ENCODE data around the gene TCTN1.
"Not testable (repeated sequence)": the region's sequence is repeated elsewhere in the genome, so short reads cannot be mapped to it uniquely, and the experiment has no call there.

Gene TCTN1

GRCh38 chr12:110613771-110614684 lies at the start of gene TCTN1:
Gene TCTN1, plus strand, starts transcription at chr12:110614129. Its CDS starts 54 bp downstream, at chr12:110614183.
- DNase-seq (ENCODE audit: low read depth in 3 of 3), result peak; percentile 94 to 98 (median 94)

- no peak for DNase-seq (ENCODE audit: low read depth in 3 of 3)
Observed at GRCh38 chr12:110564471-110564991, 49.4 kb upstream of the TCTN1 start.

- no peak for DNase-seq (ENCODE audit: low read depth in 3 of 3)
Observed at GRCh38 chr12:110565894-110566871, 47.7 kb upstream of the TCTN1 start.

GRCh38 chr12:110566993-110567392 lies 46.9 kb upstream of the TCTN1 start:
- DNase-seq (ENCODE audit: low read depth in 3 of 3), result no peak

GRCh38 chr12:110568752-110569151 lies 45.2 kb upstream of the TCTN1 start:
- DNase-seq (ENCODE audit: low read depth in 3 of 3), result no peak

GRCh38 chr12:110569838-110570237 lies 44.1 kb upstream of the TCTN1 start:
- DNase-seq (ENCODE audit: low read depth in 3 of 3), result not testable (repeated sequence)

- DNase-seq (ENCODE audit: low read depth in 3 of 3), result not testable (repeated sequence)
Observed at GRCh38 chr12:110570798-110571197, 43.1 kb upstream of the TCTN1 start.

- DNase-seq (ENCODE audit: low read depth in 3 of 3), result no peak
Observed at GRCh38 chr12:110574044-110574443, 39.9 kb upstream of the TCTN1 start.

- DNase-seq (ENCODE audit: low read depth in 3 of 3), result not testable (repeated sequence)
Observed at GRCh38 chr12:110574717-110575230, 39.2 kb upstream of the TCTN1 start.

GRCh38 chr12:110575326-110575725 lies 38.6 kb upstream of the TCTN1 start:
- no peak for DNase-seq (ENCODE audit: low read depth in 3 of 3)

GRCh38 chr12:110576504-110576903 lies 37.4 kb upstream of the TCTN1 start:
- DNase-seq (ENCODE audit: low read depth in 3 of 3), result no peak

GRCh38 chr12:110577864-110578693 lies 35.9 kb upstream of the TCTN1 start:
- DNase-seq (ENCODE audit: low read depth in 3 of 3), result peak in 1 of 3 experiments; percentile 7

- peak in 1 of 3 experiments; percentile 24 for DNase-seq (ENCODE audit: low read depth in 3 of 3)
Observed at GRCh38 chr12:110578694-110579534, 35.0 kb upstream of the TCTN1 start.

GRCh38 chr12:110579535-110580253 lies 34.2 kb upstream of the TCTN1 start:
- DNase-seq (ENCODE audit: low read depth in 3 of 3), result no peak

- DNase-seq (ENCODE audit: low read depth in 3 of 3), result no peak
Observed at GRCh38 chr12:110581931-110582275, 32.0 kb upstream of the TCTN1 start.

- peak; percentile 62 to 79 (median 65) for DNase-seq (ENCODE audit: low read depth in 3 of 3)
Observed at GRCh38 chr12:110582276-110583136, 31.4 kb upstream of the TCTN1 start.

GRCh38 chr12:110583137-110584059 lies 30.5 kb upstream of the TCTN1 start, which contains the start of gene PPTC7:
Gene PPTC7, minus strand, starts transcription at chr12:110583318. Its CDS starts 287 bp downstream, at chr12:110583031.
- DNase-seq (ENCODE audit: low read depth in 3 of 3), result peak; percentile 94 to 98 (median 96)

Measured in stimulated activated CD4-positive, alpha-beta T cell treated with anti-CD3 and anti-CD28 coated beads, TNF-alpha, amount 100 ng/mL, for 24 hours (primary cell).